NCI-H524 (cell line): ENCODE measurements around the gene PXN.
"Not testable (repeated sequence)": the region's sequence is repeated elsewhere in the genome, so short reads cannot be mapped to it uniquely, and the experiment has no call there.

Source experiments
- DNase-seq, 2 experiments: peaks; one replicate each; lab custom pipeline; 2025; lab: John Stamatoyannopoulos, UW

Gene PXN

DNA sequence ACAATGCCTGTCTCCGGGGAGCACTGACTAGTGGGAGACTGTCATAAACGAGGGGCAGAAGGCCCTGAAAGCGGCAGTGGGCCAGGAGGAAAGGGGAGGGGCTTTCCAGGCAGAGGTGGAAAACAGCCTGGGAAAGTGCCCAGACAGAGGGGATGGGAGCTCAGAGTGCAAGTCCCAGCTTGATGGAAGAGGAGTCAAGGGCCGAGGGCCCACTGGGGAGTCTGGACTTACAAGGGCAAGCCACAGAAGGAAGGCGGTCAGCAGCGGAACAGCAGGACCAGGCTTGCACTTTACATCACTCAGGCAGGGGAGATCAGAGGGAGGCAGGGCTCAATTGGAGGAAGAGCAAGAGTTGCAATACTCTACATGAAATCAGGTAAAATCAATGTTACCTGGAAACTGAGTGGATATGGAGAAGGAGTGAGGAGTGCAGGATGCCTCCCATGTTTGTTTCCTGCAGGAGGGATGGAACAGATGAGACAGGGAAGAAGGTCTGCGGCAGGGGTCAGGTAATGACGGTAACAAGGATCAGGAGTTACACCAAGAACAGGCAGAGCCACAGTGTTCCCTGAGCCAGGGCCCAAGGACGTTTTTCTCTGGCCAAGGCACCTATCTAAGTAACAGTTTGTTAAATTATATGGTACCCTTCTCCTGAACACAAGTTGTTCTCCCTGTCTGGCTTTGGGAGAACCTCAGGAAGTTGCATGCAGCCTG is 23.8 kb downstream of the PXN start:
- DNase-seq, result peak in 1 of 2 experiments; percentile 6

DNA sequence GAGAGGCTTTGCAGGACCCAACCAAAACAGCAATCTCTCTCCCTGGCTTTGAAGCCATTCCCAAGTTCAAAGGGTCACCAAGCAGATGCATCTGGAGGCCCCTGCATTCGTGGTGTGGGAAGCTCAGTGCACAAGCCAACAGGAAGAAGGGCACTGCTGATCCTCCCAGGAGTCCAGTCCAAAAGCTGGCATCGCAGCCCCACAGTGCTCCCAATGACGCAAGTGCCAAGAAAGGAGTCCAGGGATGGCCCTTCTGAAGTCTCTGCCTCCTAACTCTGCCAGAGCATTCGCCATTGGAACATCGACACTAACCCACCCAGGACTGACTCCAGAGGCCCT is 25.1 kb downstream of the PXN start:
- no peak for DNase-seq

DNA sequence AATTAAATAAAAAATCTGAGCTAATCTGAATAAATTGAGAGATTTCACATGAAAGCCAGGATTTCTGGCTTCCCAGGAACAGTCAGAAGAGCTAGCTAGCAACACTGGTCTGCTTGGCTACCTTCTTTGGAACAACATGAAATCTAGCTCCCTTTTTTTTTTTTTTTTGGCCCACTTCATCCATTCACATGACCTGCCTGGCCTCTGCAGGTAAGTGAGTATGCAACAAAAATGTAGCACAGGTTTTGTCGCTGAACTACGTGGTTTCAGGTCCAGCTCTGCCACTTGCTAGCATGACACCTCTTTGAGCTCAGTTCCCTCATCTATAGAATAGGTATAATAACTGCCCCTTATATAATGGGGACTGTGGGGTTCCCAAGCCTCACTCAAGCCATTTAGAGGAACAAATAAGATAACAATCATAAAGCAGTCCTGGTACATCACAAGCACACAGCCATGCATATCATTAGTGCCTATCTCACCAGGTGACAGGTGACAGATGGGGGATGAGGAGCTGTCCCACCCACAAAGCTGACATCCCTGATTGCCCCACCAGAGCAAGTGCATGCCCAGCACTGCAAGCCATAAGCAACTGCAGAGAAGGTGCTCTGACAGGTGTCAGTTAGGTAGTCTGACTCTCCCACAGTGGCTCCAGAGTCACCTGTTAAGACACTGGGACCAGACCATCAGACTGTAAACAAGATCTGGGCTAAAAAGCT is 25.6 kb downstream of the PXN start:
- no peak for DNase-seq

DNA sequence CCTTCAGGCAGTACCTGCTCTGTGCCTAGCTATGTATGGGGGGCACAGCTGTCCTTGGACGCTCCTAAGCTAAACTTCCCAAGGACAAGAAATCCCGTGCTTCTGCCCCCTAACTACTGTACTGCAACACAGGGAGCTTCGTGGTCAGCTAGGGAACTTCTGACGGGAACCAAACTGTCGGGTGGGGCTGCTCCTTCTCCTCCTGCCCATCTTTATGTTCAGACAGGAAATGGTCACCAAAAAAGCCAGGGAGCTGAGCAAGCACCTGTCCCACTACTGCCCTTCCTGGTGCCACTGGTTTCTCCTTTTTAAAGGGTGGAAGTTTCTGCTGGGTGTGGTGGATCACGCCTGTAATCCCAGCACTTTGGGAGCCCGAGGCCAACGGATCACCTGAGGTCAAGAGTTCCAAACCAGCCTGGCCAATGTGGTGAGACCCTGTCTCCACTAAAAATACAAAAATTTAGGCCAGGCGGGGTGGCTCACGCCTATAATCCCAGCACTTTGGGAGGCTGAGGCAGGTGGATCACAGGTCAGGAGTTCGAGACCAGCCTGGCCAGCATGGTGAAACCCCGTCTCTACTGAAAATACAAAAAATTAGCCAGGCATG is 26.6 kb downstream of the PXN start:
- no peak for DNase-seq

DNA sequence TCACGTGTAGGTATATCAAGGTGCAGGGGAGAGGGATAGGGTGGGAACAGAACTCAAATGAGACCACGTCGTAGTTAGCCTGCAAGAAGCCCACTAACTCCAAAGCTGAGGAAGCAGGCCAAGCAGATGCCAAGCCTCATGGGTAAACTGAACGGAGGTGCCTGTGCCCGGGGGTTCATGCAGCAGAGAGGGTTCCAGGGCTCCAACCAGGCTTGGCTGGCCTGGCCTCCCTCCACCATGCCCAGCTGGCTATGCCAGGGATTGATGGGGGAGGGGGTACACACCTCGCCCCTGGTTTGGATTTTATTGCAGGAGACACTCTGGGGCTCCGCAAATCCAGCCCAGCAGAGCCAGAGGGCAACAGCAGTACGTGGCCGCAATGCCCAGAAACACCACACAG is 27.3 kb downstream of the PXN start:
- DNase-seq, result no peak

DNA sequence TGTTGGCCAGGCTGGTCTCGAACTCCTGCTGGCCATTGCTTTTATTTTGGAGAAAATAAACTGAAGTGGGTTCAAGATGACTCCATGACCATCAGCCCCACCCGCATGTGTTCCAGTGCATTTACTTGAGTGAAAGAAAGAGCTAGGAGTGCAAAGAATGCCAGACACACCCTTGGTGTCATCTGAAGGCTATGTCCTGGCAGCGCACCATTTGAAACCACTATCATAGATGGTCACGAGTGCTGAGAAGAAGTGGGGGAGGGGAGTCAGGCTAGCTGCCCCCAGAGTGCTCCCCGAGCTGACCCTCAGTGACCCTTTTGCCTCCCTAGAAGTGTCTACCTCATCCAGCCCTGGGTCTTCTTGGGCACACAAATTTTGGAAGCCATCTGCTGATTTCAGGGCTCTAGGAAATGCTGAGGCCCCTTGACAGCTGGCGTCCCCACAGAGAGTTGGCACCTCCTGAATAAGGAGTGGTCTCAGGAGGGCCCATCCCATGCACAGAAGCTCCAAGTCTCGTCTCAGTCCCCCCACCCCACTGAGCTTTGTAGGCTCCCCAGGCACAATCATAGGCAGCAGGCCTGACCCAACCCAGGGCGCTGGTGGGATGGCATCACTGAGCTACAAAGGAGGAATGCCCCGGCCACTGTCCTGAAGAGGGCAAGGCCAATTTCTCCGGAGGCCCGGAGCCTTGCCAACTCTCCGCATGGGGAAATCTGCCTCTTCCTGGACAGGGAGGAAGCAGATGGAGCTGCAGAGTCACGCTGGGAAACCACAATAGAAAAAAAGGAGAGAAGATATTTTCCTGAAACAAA is 28.0 kb downstream of the PXN start:
- peak in 1 of 2 experiments; percentile 55 for DNase-seq

DNA sequence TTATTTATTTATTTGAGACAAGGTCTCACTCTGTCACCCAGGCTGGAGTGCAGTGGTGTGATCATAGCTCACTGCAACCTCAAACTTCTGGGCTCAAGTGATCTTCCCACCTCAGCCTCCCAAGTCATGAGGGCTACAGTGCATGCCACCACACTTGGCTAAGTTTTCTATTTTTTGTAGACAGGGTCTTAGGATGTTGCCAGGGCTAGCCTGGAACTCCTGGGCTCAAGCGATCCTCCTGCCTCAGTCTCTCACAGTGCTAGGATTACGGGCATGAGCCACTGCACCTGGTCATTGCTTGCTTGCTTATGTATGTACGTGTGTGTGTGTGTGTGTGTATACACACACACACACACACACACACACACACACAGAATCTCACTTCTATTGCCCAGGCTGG is 28.7 kb downstream of the PXN start:
- not testable (repeated sequence) for DNase-seq

DNA sequence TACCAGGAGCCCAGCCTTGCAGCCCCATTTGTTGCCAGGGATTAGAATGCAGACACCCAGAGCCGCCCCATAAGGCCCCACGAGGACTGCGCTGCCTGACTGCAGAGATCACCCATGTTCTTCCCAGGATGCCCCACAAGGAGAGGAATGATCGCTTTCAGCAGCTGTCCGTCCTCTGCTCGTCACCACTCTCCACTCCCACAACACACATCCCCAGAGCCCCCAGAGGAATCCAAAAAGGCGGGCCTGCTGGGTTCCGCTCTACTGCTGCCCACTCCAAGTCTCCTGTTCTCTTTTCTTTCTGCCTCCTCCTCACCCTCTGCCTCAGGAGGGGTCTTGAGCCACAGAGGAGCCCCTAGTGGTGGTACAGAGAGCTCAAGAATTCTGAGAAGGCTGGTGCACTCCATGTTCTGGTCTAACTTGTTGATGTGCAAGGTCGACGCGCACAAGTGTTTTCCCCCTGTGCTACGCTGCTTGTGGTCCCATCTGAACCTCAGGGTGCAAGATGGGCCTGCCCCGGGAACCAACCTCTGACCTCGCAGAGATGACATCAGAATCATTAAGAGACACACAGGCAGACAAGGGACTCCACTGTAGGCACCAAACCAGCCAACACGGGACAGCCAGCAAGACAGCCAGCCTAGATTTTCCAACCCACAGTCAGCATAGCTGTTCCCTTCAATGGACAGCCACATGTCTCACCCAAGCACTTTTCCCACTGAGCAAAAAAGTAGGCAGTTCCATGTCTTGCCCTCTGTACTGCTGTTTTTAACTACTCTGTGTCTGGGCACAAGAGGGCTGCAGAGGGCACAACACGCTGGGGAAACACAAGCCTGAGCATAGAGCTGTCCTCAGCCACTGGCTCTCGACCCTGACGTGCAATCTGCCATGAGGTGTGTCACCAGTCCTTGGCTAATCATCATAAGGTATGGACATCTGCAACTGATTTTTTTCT is 29.9 kb downstream of the PXN start:
- peak in 1 of 2 experiments; percentile 9 for DNase-seq

DNA sequence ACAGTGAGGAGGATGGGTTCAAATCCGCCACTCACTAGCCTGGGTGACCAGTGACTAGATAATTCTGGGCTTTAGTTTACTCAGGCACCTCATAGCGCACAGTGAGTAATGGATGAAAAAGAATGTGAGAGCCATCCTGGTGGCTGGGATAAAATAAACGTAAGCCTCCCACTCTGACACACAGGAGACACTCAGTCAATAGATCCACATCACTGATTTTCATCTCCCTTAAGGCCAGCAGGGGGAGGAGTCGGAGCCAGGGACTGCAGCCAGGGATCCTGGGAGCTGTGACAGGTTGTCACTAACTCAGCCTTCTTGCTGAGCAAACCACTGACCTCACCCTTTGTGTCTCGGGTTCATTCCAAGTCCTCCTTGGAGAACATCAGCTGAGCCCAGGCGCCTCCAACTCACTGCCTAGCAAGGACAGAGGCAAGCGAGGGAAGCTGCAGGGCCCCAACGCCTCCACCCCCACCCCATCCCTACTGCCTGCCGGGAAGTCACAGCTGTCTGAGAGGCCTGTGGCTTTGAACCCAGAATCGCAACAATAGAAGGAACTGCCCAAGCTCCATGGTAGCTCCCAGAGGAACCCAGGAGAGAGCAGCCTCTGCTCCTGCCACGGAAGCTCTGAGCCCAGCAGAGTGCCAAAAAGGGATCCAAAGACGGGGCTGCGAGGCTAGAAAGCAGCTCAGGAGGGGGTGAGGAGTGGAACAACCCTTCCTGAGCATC is 30.7 kb downstream of the PXN start:
- peak in 1 of 2 experiments; percentile 57 for DNase-seq

DNA sequence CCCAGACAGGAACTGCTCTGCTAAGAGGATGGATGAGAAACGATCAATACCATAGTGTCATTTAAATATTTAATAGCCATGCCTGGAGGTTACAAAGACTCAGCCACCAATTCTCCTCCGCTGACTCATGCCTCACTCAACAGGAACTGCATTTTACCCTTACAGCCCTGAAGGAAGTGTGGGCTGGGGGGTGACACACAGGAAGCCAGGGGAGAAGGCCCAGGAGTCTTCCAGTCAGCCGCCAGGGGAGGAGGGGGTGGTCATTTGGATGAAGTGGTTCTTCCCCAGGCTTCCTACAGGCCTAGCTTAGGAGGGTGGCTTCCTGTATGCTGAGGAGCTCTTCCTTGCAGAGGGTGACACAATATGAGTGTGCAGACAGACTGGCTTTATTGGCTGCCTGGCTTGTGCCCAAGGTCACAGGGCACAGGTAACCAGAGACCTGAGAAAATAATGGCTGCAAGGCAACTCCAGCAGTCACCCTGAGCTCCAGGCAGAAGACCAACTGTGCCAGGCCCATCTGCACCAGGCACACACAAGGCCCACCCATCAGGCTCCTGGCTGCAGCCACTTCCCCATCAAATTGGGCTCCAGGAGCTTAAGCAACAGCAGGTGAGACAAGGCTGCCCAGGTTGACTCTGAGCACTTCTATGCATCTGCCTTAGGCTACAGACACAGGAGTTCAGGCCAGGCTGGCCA is 34.1 kb downstream of the PXN start:
- no peak for DNase-seq

DNA sequence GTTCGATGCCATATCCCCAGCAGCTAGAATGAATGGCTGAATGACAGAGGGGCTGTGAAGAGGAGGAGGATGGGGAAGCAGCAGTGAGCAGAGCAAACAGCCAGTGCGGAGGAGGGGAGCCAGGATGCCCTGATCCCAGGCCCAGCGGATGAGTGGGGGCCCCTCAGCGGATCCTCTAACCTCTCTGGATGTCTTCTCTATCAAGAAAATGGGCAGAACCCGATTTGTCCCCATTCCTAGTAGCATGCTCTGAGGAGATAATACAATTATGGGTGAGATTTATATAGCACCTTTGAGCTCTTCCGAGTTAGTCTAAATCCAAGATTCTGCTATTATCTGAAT is 34.6 kb downstream of the PXN start:
- DNase-seq, result no peak

DNA sequence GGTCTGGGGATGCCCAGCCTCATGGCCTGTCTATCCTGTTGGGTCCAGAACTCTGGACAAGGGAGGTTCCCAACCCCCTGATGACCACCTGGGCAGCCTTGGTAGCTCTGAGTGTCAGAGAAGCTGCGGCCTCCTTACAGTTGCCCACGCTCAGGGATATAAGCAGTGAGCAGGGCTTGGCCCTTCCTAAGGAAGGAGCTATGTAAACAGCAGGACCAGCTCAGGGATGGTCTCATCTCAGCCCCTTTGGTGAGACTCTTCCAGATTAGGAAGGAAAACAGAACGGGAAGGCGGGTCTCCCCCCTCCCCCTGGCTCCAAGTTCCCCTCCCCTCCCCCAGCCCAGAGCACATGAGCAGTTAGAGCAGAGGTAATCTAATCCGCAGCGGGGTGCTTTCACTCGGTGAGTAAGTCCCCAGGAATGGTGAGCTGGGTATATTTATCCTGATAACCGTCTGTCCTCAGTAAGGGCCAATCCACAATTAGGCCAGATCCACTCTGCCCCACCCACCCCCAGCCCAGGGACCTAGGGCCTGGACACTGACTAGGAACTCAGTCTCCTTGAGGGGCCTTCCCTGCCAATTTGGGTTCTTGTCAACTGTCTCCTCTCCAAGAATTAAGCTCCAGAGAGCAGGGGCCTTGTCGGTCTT is 35.1 kb downstream of the PXN start:
- DNase-seq, result peak; percentile 65 to 87

DNA sequence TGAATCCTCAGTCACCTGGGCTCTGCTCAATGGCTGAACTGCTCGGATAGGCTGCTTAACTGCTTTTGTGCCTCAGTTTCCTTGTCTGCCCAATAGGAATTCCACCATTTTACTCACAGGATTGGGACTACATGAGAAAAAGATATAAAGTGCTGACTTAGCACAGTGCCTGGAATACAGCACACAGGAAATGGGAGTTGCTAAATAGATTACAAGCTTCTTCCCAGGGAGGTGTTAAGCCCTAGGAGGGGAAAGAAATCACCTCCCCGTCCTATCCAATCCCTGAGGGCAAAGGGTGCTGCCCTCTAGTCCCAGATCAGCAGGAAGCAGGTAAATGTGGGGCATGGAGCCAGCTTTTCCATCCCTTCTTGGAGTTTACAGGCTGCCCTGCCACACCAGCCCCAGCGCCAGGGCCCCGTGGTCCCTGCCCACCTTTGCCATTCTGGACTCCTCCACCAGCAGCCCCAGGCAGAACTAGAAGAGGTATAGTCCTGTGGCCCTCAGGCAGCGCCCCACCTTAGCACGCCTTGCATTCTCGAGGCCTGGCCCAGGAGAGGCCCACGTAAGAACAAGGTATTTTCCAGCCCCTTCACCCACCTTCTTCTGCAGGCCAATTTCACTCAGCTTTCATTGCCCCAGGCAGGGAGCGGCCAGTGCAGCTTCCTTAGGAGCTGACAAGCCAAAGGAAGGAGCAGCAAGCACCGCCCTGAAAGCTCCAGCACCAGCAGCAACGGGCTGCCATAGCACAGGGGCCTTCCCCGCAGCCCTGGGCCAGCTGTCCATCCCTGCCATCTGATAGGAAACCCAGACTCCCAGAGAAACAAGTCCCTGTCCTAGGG is 35.8 kb downstream of the PXN start:
- DNase-seq, result peak in 1 of 2 experiments; percentile 44

DNA sequence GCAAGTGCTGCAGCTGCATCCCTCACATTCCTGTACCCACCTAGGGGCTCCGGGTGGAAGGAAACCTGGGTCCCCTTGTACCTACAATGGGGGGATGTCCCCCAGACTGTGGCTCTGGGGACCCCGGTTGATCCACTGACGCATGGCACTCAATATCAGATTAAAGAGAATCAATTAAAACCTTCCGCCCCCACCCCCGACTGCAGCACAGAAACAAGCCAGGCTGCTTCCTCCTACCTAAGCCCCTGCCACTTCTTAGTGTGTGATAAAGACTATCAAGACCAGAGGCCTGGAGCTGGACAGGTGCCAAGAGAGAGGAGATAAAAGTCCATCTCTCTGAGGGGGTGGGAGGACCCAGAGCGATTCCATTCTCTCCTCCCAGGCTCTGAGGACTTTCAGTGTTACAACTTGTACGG is 36.5 kb downstream of the PXN start:
- peak in 1 of 2 experiments; percentile 35 for DNase-seq

DNA sequence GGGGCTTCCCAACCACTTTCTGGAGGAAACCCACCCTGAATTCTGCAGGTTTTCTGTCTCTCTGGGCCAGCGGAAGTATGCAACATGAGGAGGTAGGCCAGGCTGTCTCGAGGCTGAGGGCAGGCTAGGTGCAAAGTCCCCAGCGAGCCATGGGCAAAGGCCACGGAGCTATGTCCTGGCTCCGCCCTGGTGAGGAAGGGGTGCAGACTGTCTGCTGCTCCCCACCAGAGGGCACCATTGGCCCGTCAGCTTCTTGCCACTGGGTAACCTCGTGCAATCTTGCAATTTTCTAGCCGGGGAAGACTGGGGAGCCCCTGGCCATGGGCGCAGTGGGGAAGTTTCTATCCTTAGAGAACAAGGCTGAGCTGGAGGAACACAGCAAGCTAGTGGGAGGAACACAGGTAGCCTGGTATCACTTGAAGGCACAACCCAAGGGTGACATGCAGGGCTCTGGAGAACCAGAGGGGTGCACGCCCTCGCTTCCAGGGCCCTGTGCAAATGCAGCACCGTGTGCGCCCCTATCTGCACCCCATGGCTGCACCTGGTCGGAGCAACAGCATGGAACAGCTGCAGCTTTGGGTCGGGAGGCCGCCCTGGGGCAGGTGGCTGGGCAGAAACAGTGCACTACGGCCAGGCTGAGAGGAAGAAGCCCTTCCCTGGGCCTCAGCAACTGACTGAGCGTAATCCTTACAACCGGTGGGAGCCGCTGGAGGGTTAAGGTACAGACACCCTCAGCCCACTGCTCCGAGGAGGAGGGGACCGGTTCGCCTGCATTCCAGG is 37.0 kb downstream of the PXN start:
- peak; percentile 44 to 84 for DNase-seq

DNA sequence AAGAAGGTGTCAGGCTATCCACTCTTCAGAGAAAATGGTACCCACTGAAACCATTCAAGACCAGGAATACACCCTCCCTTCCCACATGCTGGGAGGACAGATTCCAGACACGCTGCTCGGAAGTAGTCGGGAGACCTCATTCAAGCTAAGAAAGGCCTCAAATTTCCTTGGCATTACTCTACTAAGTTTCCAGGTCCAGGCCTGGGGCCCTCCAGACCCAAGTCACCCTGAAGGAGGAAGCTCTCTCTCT is 37.6 kb downstream of the PXN start:
- no peak for DNase-seq

DNA sequence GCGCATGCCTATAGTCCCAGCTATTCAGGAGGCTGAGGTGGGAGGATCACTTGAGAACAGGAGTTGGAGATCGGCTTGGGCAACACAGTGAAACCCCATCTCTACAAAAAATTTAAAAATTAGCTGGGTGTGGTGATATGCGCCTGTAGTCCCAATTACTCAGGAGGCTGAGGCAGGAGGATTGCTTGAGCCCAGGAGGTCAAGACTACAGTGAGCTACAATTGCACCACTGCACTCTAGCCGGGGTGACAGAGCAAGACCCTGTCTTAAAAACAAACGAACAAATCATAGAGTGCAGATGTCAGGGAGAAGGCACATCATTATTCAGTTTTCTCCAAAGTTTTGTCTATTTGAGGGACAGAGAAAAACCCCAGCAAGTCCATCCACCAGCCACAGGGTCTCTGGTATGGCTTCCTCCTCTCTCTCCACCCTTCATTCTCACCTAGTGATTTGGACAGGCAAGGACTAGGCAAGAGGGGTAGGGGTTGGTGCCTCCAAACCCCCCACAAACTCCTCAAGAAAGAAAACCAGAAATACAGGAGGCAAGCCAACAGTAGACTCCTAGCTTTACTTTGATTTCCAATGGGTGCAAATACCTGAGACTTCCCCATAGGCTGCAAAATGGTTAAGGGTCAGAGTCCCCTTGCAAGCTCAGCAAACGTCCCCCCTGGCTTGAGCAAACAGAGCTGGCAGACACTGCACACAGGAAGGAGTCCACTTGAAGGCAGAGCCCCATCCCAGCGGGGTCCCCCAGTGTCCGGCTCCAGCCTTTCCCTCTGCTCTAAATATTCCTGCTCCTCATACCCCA is 38.1 kb downstream of the PXN start:
- DNase-seq, result no peak
